DMS53 treated with DMSO at 0.1 percent for 48 hours (cell line): Measurements from ENCODE around the gene GGACT.

Experiments
- DNase-seq: peaks from one replicate; lab custom pipeline; 2025; ENCODE audit not compliant: unreplicated experiment; lab: John Stamatoyannopoulos, UW

Gene GGACT

GRCh38 chr13:100552755-100553154 is 35.8 kb downstream of the GGACT start:
- no peak for DNase-seq

GRCh38 chr13:100549316-100549715 is 39.3 kb downstream of the GGACT start:
- DNase-seq = no peak

GRCh38 chr13:100547791-100548201 is 40.8 kb downstream of the GGACT start:
- DNase-seq = no peak

GRCh38 chr13:100546713-100547405 is 41.7 kb downstream of the GGACT start:
- DNase-seq = no peak

GRCh38 chr13:100545684-100546061 is 42.9 kb downstream of the GGACT start:
- no peak for DNase-seq

GRCh38 chr13:100544866-100545683 is 43.5 kb downstream of the GGACT start:
- no peak for DNase-seq

- no peak for DNase-seq
Observed at GRCh38 chr13:100543872-100544602, 44.6 kb downstream of the GGACT start.

- no peak for DNase-seq
Observed at GRCh38 chr13:100542826-100543156, 45.8 kb downstream of the GGACT start.

- no peak for DNase-seq
Observed at GRCh38 chr13:100541897-100542825, 46.4 kb downstream of the GGACT start.

- DNase-seq = no peak
Observed at GRCh38 chr13:100540621-100541020, 48.0 kb downstream of the GGACT start.

- no peak for DNase-seq
Observed at GRCh38 chr13:100537951-100538462, 50.6 kb downstream of the GGACT start.

GRCh38 chr13:100537486-100537885 is 51.1 kb downstream of the GGACT start:
- DNase-seq = no peak

GRCh38 chr13:100536643-100537180 is 51.9 kb downstream of the GGACT start:
- DNase-seq = no peak

- no peak for DNase-seq
Observed at GRCh38 chr13:100535426-100536135, 53.0 kb downstream of the GGACT start.

- DNase-seq = no peak
Observed at GRCh38 chr13:100534911-100535310, 53.7 kb downstream of the GGACT start.

GRCh38 chr13:100534147-100534843 is 54.3 kb downstream of the GGACT start:
- DNase-seq = no peak

GRCh38 chr13:100533588-100534041 is 55.0 kb downstream of the GGACT start:
- no peak for DNase-seq

- DNase-seq = no peak
Observed at GRCh38 chr13:100532836-100533435, 55.7 kb downstream of the GGACT start.
